H9 (cell line): ENCODE measurements around the gene CDR2. TPM values are rescaled to one million over a fixed set of nuclear protein-coding genes. Genes with fewer than 3 reads are reported as not detected.

Experiments used
- DNase-seq: peaks from one replicate; pipeline ENCODE4 v3.0.0-alpha.2; 2017
- H2AFZ ChIP-seq: one replicate; pipeline ENCODE4 v1.6.1; 2013; ENCODE audit warnings: mild to moderate bottlenecking, low read length, control low read depth, moderate library complexity
- H2AK5ac ChIP-seq: 2 replicates; pipeline ENCODE4 v1.6.1; 2013; ENCODE audit warnings: low read length, control low read depth, mixed read lengths; ENCODE audit not compliant: insufficient read length
- H2BK120ac ChIP-seq: one replicate; pipeline ENCODE4 v1.6.1; 2013; ENCODE audit warnings: low read depth, mild to moderate bottlenecking, low read length, control low read depth, inconsistent platforms; ENCODE audit not compliant: poor library complexity, severe bottlenecking
- H2BK12ac ChIP-seq: 2 replicates; pipeline ENCODE4 v1.6.1; 2013; ENCODE audit warnings: low read length, control low read depth, mixed read lengths, low read depth; ENCODE audit not compliant: insufficient read length
- H2BK15ac ChIP-seq: 2 replicates; pipeline ENCODE4 v1.6.1; 2013; ENCODE audit warnings: low read depth, low read length, control low read depth
- H2BK20ac ChIP-seq: one replicate; pipeline ENCODE4 v1.6.1; 2013; ENCODE audit warnings: low read depth, mild to moderate bottlenecking, low read length, control low read depth, inconsistent platforms; ENCODE audit not compliant: poor library complexity, severe bottlenecking
- H2BK5ac ChIP-seq: 2 replicates; pipeline ENCODE4 v1.6.1; 2013; ENCODE audit warnings: low read length, control low read depth, mixed read lengths; ENCODE audit not compliant: insufficient read length
- H3K14ac ChIP-seq: 2 replicates; pipeline ENCODE4 v1.6.1; 2013; ENCODE audit warnings: low read length, control low read depth; ENCODE audit not compliant: insufficient read depth
- H3K18ac ChIP-seq: 2 replicates; pipeline ENCODE4 v1.6.1; 2013; ENCODE audit warnings: low read depth, mild to moderate bottlenecking, mixed read lengths, low read length, control low read depth; ENCODE audit not compliant: insufficient read length
- H3K23ac ChIP-seq: 2 replicates; pipeline ENCODE4 v1.6.1; 2013; ENCODE audit warnings: low read length, control low read depth, mixed read lengths, low read depth; ENCODE audit not compliant: insufficient read length
- H3K23me2 ChIP-seq: 2 replicates; pipeline ENCODE4 v1.6.1; 2013; ENCODE audit warnings: low read depth, mild to moderate bottlenecking, mixed read lengths, low read length, control low read depth; ENCODE audit not compliant: insufficient read length, poor library complexity, severe bottlenecking
- H3K27ac ChIP-seq: 2 replicates; pipeline ENCODE4 v1.5.1; 2013; ENCODE audit warnings: low read length, control low read depth, mixed read lengths, low read depth; ENCODE audit not compliant: insufficient read length
- H3K27me3 ChIP-seq: 2 replicates; pipeline ENCODE4 v1.6.1; 2013; ENCODE audit warnings: low read length, control low read depth, inconsistent platforms; ENCODE audit not compliant: insufficient read depth
- H3K4ac ChIP-seq: 2 replicates; pipeline ENCODE4 v1.6.1; 2013; ENCODE audit warnings: low read depth, mild to moderate bottlenecking, control low read depth, inconsistent platforms, low read length, moderate library complexity
- H3K4me1 ChIP-seq: 2 replicates; pipeline ENCODE4 v1.6.1; 2013; ENCODE audit warnings: low read length, control low read depth, inconsistent platforms; ENCODE audit not compliant: insufficient read depth
- H3K4me2 ChIP-seq: 2 replicates; pipeline ENCODE4 v1.6.1; 2013; ENCODE audit warnings: low read length, control low read depth, mixed read lengths; ENCODE audit not compliant: insufficient read length, insufficient read depth
- H3K56ac ChIP-seq: 2 replicates; pipeline ENCODE4 v1.6.1; 2013; ENCODE audit warnings: low read depth, mild to moderate bottlenecking, mixed read lengths, low read length, control low read depth; ENCODE audit not compliant: insufficient read length
- H3K79me1 ChIP-seq: 2 replicates; pipeline ENCODE4 v1.6.1; 2013; ENCODE audit warnings: low read depth, mild to moderate bottlenecking, moderate library complexity, low read length, control low read depth, inconsistent platforms; ENCODE audit not compliant: insufficient read depth, poor library complexity, severe bottlenecking
- H3K79me2 ChIP-seq: 2 replicates; pipeline ENCODE4 v1.6.1; 2013; ENCODE audit warnings: low read length, control low read depth, inconsistent platforms; ENCODE audit not compliant: insufficient read depth
- H3K9ac ChIP-seq: 2 replicates; pipeline ENCODE4 v1.6.1; 2013; ENCODE audit warnings: low read length, control low read depth, mixed read lengths; ENCODE audit not compliant: insufficient read length; ENCODE audit errors: extremely low read depth
- H3K9me3 ChIP-seq: one replicate; pipeline ENCODE4 v1.6.1; 2013; ENCODE audit warnings: low read depth, low read length, inconsistent platforms; ENCODE audit not compliant: control insufficient read depth
- H3T11ph ChIP-seq: one replicate; pipeline ENCODE4 v1.6.1; 2013; ENCODE audit warnings: mild to moderate bottlenecking, low read length, control low read depth, inconsistent platforms
- H4K20me1 ChIP-seq: one replicate; pipeline ENCODE4 v1.6.1; 2013; ENCODE audit not compliant: control insufficient read depth, insufficient read length, insufficient read depth
- H4K5ac ChIP-seq: 2 replicates; pipeline ENCODE4 v1.6.1; 2013; ENCODE audit warnings: low read depth, mild to moderate bottlenecking, mixed read lengths, low read length, control low read depth; ENCODE audit not compliant: insufficient read length
- H4K8ac ChIP-seq: replicated peaks from 2 replicates; pipeline ENCODE4 v1.6.1; 2013; ENCODE audit warnings: low read length, control low read depth, mixed read lengths, low read depth; ENCODE audit not compliant: insufficient read length
- H4K91ac ChIP-seq: 2 replicates; pipeline ENCODE4 v1.6.1; 2013; ENCODE audit warnings: low read depth, mild to moderate bottlenecking, moderate library complexity, mixed read lengths, low read length, control low read depth; ENCODE audit not compliant: insufficient read length
- H3K27ac Mint-ChIP-seq, 3 experiments: 2 replicates in 2 of 3; 3 replicates in 1 of 3; pipeline ENCODE4 v1.8.0; 2020 to 2021; ENCODE audit warnings: mixed read lengths in 3 of 3, mild to moderate bottlenecking in 1 of 3, moderate library complexity in 1 of 3
- H3K27me3 Mint-ChIP-seq: 2 replicates; pipeline ENCODE4 v1.8.0; 2021; ENCODE audit warnings: low read depth, mild to moderate bottlenecking, moderate library complexity, mixed read lengths
- H3K36me3 Mint-ChIP-seq, 3 experiments: 2 replicates in 2 of 3; 3 replicates in 1 of 3; pipeline ENCODE4 v1.8.0; 2020 to 2021; ENCODE audit warnings: low read depth in 3 of 3, mixed read lengths in 3 of 3; ENCODE audit not compliant: insufficient read depth in 1 of 3
- H3K4me1 Mint-ChIP-seq, 2 experiments: 2 replicates each; pipeline ENCODE4 v1.8.0; 2020; ENCODE audit warnings: mixed read lengths in 2 of 2
- H3K4me3 Mint-ChIP-seq, 2 experiments: 2 replicates in 1 of 2; 3 replicates in 1 of 2; pipeline ENCODE4 v1.8.0; 2020 to 2021; ENCODE audit warnings: mild to moderate bottlenecking in 2 of 2, mixed read lengths in 2 of 2, moderate library complexity in 1 of 2
- H3K9me3 Mint-ChIP-seq, 2 experiments: 2 replicates in 1 of 2; 3 replicates in 1 of 2; pipeline ENCODE4 v1.8.0; 2020; ENCODE audit warnings: mild to moderate bottlenecking in 2 of 2, mixed read lengths in 2 of 2, moderate library complexity in 1 of 2
- CTCF ChIP-seq: fragments of 200-600 bp; sonication (generic); conservative IDR thresholded peaks from 3 replicates; pipeline ENCODE4 v1.8.0; 2021; ENCODE audit warnings: antibody characterized with exemption, mild to moderate bottlenecking
- WGBS: extraction: QIAGEN DNeasy Blood & Tissue Kit; methylation state at CpG from one replicate; pipeline ENCODE4 v1.1.7; 2013; ENCODE audit warnings: missing lambda C conversion rate, low lambda C conversion rate, mixed read lengths; ENCODE audit not compliant: insufficient read length; ENCODE audit errors: extremely low coverage; 5-methylcytosine and 5-hydroxymethylcytosine counted together
- total RNA-seq: library from RNA; stranded (reverse); gene quantifications from 2 replicates; pipeline ENCODE4 v1.2.1, GENCODE V29; 2021

Gene CDR2
- total RNA-seq, 1 experiment from 2014 or later = 33.4 TPM

DNA sequence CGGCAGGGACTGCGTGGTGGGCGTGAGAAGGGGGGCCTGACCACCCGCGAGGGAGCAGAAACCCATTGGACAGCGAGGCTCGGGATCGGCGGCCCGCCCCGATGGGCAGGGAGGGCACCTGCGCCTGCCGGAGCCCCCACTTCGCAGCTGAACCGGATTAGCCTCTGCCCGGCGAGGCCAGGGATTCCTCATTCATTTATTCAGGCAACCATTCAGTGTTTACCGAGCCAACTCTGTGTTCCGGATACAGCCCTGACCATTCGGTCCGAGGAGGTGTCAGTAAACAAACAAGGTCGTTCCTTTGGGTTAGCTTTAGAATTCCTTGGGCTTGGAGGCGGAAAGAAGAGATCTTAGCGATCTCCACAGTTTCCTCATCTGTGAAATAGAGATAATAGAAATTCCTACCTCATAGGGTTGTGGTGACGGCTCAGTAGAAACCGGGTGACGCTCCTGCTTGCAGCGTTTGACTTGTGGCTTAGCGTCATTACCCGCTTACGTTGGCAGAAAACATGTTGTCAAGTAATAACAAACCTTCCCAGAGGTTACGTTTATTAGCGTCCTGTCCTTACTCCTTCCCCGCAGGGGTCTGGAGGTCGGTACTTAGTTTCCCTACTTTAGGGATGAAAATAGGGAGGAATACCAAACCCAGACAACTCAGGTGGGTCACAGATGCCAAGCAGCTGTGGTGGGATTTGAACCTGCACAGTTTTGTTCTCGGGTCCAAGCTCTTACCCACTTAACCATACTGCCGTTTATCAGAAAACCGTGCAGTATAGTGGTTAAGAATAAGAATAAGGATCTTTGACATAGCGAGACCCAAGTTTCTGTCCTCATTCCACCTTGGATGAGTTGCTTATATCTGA is 76.3 kb downstream of the CDR2 start:
- no peaks in the 10 kb centered on the region for H4K20me1 ChIP-seq
- no CpG with 5 or more reads among the region's 39 CpGs for WGBS
- no peak for TF ChIP-seq CTCF
- no peaks in the 10 kb centered on the region for H3K9me3 ChIP-seq
- H3K4me1 Mint-ChIP-seq = peaks cover 16 to 21% of the 10 kb centered on the region in 2 experiments
- no peak overlapping the region for H3T11ph ChIP-seq
- no peak overlapping the region for H2AK5ac ChIP-seq
- peaks cover 2% of the 10 kb centered on the region; the same call in 1 of the 2 replicates for H3K27me3 Mint-ChIP-seq
- DNase-seq = peak; percentile 65
- peaks cover 17 to 31% (median 19%) of the 10 kb centered on the region in 3 experiments for H3K36me3 Mint-ChIP-seq
- peaks cover 5% of the 10 kb centered on the region for H3K23me2 ChIP-seq
- no peak overlapping the region for H2BK5ac ChIP-seq
- peaks cover 3% of the 10 kb centered on the region for H3K79me1 ChIP-seq
- no peak overlapping the region for H2BK120ac ChIP-seq
- H3K14ac ChIP-seq = peak overlapping the region; percentile 86; the same call in 1 of the 2 replicates
- H2AFZ ChIP-seq = no peak overlapping the region
- H3K27me3 ChIP-seq = no peaks in the 10 kb centered on the region
- no peak overlapping the region for H3K23ac ChIP-seq
- peak overlapping the region; percentile 81 for H3K9ac ChIP-seq
- no peak overlapping the region for H3K56ac ChIP-seq
- H3K27ac Mint-ChIP-seq = peak overlapping the region; percentile 90 to 96 (median 95); a peak in 6 of 7 replicates
- H2BK12ac ChIP-seq = no peak overlapping the region
- peak overlapping the region; percentile 96 for H3K4me2 ChIP-seq
- H3K4me1 ChIP-seq = no peaks in the 10 kb centered on the region
- no peak overlapping the region for H4K8ac ChIP-seq
- no peak overlapping the region for H2BK20ac ChIP-seq
- no peaks in the 10 kb centered on the region for H3K9me3 Mint-ChIP-seq
- H4K5ac ChIP-seq = no peak overlapping the region
- peaks cover 13% of the 10 kb centered on the region; the same call in 1 of the 2 replicates for H3K79me2 ChIP-seq
- H3K27ac ChIP-seq = no peak overlapping the region
- H4K91ac ChIP-seq = no peak overlapping the region
- no peak overlapping the region for H2BK15ac ChIP-seq
- peak overlapping the region; percentile 92 to 96 for H3K4me3 Mint-ChIP-seq
- H3K18ac ChIP-seq = peak overlapping the region; percentile 65
- no peak overlapping the region for H3K4ac ChIP-seq
